H7 (cell line): ENCODE measurements around the gene DIS3. TPM values are rescaled to one million over a fixed set of nuclear protein-coding genes. Genes with fewer than 3 reads are reported as not detected.
A peak's percentile ranks its signal among the peaks of the same experiment; 100 is the strongest.
"Not testable (repeated sequence)": the region's sequence is repeated elsewhere in the genome, so short reads cannot be mapped to it uniquely, and the experiment has no call there.

Experiments used
- DNase-seq: peaks from one replicate; pipeline ENCODE4 v3.0.0; 2012
- H3K27me3 ChIP-seq: 2 replicates; pipeline ENCODE4 v1.6.0; 2011; ENCODE audit warnings: mild to moderate bottlenecking, low read length; ENCODE audit not compliant: control insufficient read depth, insufficient read depth
- H3K36me3 ChIP-seq: replicated peaks from 2 replicates; pipeline ENCODE4 v1.5.1; 2011; ENCODE audit warnings: low read length; ENCODE audit not compliant: control insufficient read depth, insufficient read depth
- H3K4me3 ChIP-seq: 2 replicates; pipeline ENCODE4 v1.5.1; 2011; ENCODE audit warnings: low read depth, mild to moderate bottlenecking, control low read depth, low read length, moderate library complexity; ENCODE audit not compliant: insufficient read depth
- total RNA-seq: library from RNA; depleted of rRNA; stranded (reverse); fragments of >200 nt; shearing (Covaris generic); gene quantifications from 2 replicates; pipeline ENCODE4 v1.2.3, GENCODE V29; 2014; rRNA removed

Gene DIS3
- total RNA-seq, result 33.3 and 42.3 TPM in 2 replicates

GRCh38 chr13:72781451-72782439, at the start of gene DIS3, which contains the start of gene PIBF1:
TSS of gene DIS3 (minus strand) at chr13:72781900. CDS start at chr13:72781832, 68 bp downstream.
TSS of gene PIBF1 (plus strand) at chr13:72782133. CDS start at chr13:72783470, 1,337 bp downstream.
- no peaks in the 10 kb centered on the region for H3K27me3 ChIP-seq
- H3K36me3 ChIP-seq, result peaks cover 5% of the 10 kb centered on the region
- H3K4me3 ChIP-seq, result peak within 1 kb of the TSS; percentile 91
- peak; percentile 87 for DNase-seq

GRCh38 chr13:72823724-72824123, 42.0 kb upstream of the DIS3 start:
- H3K4me3 ChIP-seq, result no peak overlapping the region
- no peak for DNase-seq
- H3K27me3 ChIP-seq, result no peaks in the 10 kb centered on the region
- no peaks in the 10 kb centered on the region; the same call in 1 of the 2 replicates for H3K36me3 ChIP-seq

- Histone ChIP-seq H3K4me3 (no peak overlapping the region), H3K36me3 (no peaks in the 10 kb centered on the region; the same call in 1 of the 2 replicates), H3K27me3 (no peaks in the 10 kb centered on the region)
- DNase-seq, result no peak
These were observed 41.4 kb upstream of the DIS3 start for GRCh38 chr13:72823081-72823480.

GRCh38 chr13:72820898-72821279, 39.2 kb upstream of the DIS3 start:
- no peak for DNase-seq
- H3K4me3 ChIP-seq, result no peak overlapping the region

GRCh38 chr13:72820156-72820897, 38.6 kb upstream of the DIS3 start:
- Histone ChIP-seq H3K36me3 (no peaks in the 10 kb centered on the region; the same call in 1 of the 2 replicates), H3K27me3 (no peaks in the 10 kb centered on the region), H3K4me3 (no peak overlapping the region)
- no peak for DNase-seq

More at GRCh38 chr13:72820898-72821279, 39.2 kb upstream of the DIS3 start:
- Histone ChIP-seq H3K36me3 (no peaks in the 10 kb centered on the region; the same call in 1 of the 2 replicates), H3K27me3 (no peaks in the 10 kb centered on the region)

DNA sequence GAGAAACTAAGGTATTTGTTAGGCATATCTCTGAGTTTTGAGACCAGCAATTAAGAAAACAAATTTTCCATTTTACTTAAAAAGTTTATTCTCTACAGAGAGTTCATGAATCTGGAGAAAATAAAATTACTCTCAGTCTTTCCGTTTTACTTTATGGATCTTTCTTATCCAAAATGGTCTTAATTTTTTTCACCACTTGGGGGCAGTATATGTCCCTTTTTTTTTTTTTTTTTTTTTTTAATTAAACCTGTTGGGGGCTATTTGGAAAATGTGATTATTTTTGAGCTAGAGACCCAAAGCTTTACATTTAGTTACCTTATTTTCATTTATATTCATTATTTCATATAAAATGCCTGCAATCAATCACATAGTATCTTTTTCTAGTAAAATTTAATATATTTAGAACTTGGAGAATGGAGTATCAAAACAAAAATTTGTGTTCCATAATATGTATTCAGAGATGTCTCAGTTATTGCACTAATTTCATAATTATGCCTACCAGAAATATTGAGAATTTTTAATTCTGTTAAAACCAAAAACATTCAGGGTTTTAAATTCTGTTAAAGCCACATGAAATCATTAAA, 27.3 kb upstream of the DIS3 start:
- no peak for DNase-seq
- Histone ChIP-seq H3K27me3 (no peaks in the 10 kb centered on the region), H3K36me3 (no peaks in the 10 kb centered on the region; the same call in 1 of the 2 replicates), H3K4me3 (no peak overlapping the region)

DNA sequence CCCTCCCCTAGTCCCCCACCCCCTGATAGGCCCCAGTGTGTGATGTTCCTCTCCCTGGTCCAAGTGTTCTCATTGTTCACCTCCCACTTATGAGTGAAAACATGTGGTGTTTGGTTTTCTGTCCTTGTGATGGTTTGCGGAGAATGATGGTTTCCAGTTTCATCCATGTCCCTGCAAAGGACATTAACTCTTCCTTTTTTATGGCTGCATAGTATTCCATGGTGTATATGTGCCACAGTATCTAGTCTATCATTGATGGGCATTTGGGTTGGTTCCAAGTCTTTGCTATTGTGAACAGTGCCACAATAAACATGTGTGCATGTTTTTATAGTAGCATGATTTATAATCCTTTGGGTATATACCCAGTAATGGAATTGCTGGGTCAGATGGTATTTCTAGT, 24.8 kb upstream of the DIS3 start:
- not testable (repeated sequence) for H3K4me3 ChIP-seq, DNase-seq, H3K27me3 ChIP-seq, H3K36me3 ChIP-seq

- no peaks in the 10 kb centered on the region; the same call in 1 of the 2 replicates for H3K36me3 ChIP-seq
- no peaks in the 10 kb centered on the region for H3K27me3 ChIP-seq
- no peak for DNase-seq
- no peak overlapping the region for H3K4me3 ChIP-seq
These were observed 24.1 kb upstream of the DIS3 start for GRCh38 chr13:72805676-72806346.

- DNase-seq, result no peak
- H3K4me3 ChIP-seq, result no peak overlapping the region
- H3K27me3 ChIP-seq, result no peaks in the 10 kb centered on the region
- H3K36me3 ChIP-seq, result no peaks in the 10 kb centered on the region; the same call in 1 of the 2 replicates
These were observed 22.6 kb upstream of the DIS3 start for GRCh38 chr13:72804301-72804700.

GRCh38 chr13:72798817-72799216, 17.1 kb upstream of the DIS3 start:
- Histone ChIP-seq H3K27me3 (no peaks in the 10 kb centered on the region), H3K36me3 (peaks cover 3% of the 10 kb centered on the region), H3K4me3 (no peak overlapping the region)
- no peak for DNase-seq

DNA sequence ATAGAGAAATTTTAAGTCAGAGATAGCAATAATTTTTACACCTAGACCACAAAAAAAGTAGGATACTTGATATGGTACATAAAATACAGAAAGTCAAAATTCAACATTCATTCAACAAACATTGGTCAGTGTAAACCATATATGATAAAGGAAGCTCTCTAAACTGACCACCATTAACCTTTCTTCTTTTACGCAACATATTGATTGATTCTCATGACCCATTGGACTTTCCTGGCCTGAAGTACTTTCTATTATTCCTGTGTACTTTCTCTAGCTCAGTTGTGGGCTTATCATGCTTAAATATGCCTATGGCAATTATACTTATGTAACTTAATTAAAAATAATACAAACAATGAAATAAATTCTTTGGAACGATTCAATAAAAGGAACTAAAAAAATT, 10.9 kb upstream of the DIS3 start:
- DNase-seq, result no peak

DNA sequence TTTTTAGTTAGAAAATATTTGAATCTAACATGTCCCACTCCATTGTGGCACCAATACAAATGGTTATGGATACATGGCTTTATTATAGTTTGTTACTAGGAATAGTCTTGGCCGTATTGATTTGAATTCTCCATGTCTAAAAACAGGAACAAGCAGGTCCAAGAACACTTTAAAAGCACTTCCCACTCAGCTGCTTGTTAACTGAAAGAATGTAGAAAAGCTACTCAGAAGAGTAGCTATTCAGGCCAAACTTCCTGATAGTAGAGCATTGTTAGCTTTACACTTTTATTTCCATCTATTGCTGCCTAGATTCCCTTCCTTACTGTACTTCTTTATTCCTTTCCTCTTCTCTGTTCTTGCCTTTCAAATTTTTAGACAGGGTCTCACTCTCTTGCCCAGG, 7.1 kb upstream of the DIS3 start:
- H3K36me3 ChIP-seq, result no peaks in the 10 kb centered on the region
- DNase-seq, result no peak
- H3K27me3 ChIP-seq, result no peaks in the 10 kb centered on the region
- no peak overlapping the region for H3K4me3 ChIP-seq

More for the DNA sequence above, 10.9 kb upstream of the DIS3 start:
- H3K36me3 ChIP-seq, result no peaks in the 10 kb centered on the region; the same call in 1 of the 2 replicates
- no peak overlapping the region for H3K4me3 ChIP-seq
- no peaks in the 10 kb centered on the region for H3K27me3 ChIP-seq

GRCh38 chr13:72784679-72785078, 3.0 kb upstream of the DIS3 start:
- not testable (repeated sequence) for DNase-seq, H3K36me3 ChIP-seq, H3K27me3 ChIP-seq, H3K4me3 ChIP-seq

GRCh38 chr13:72782717-72783116, 1.0 kb upstream of the DIS3 start:
- Histone ChIP-seq H3K36me3 (no peaks in the 10 kb centered on the region; the same call in 1 of the 2 replicates), H3K4me3 (peak overlapping the region; percentile 91), H3K27me3 (no peaks in the 10 kb centered on the region)
- DNase-seq, result no peak
